ENCODE measurements around the gene TM6SF1.

TM6SF1 gene

GRCh38 chr15:83109532-83109931 lies 2.1 kb downstream of the TM6SF1 start:
- H2AFZ ChIP-seq (ENCODE audit: low read length): no peak overlapping the region
- H3F3A ChIP-seq (ENCODE audit: insufficient read depth, low read length): no peaks in the 10 kb centered on the region
- no peaks in the 10 kb centered on the region for H3K9me3 ChIP-seq (ENCODE audit: low read length)
- H3K4me3 ChIP-seq (ENCODE audit: low read depth, low read length, poor library complexity, severe bottlenecking): no peak overlapping the region
- no peaks in the 10 kb centered on the region for H4K20me1 ChIP-seq (ENCODE audit: insufficient read depth, low read length)
- H3K9me2 ChIP-seq (ENCODE audit: low read depth, low read length): no peaks in the 10 kb centered on the region
- no peak overlapping the region for H3K27ac ChIP-seq (ENCODE audit: low read depth, low read length, poor library complexity, severe bottlenecking)
- no peaks in the 10 kb centered on the region; the same call in 1 of the 2 replicates for H3K27me3 ChIP-seq (ENCODE audit: insufficient read depth, low read length)
- H3K9ac ChIP-seq (ENCODE audit: low read length): no peak overlapping the region
- TF ChIP-seq EZH2 (IDR thresholded peaks at IDR 0.05; ENCODE audit: borderline replicate concordance, low read length): no peak
- no peak for TF ChIP-seq CTCF (IDR thresholded peaks at IDR 0.05; ENCODE audit: low read length)
- peaks cover 6% of the 10 kb centered on the region for H3K4me1 ChIP-seq (ENCODE audit: insufficient read depth, low read length, severe bottlenecking)
- H3K79me2 ChIP-seq (ENCODE audit: insufficient read depth, low read length): no peaks in the 10 kb centered on the region
- no peaks in the 10 kb centered on the region for H3K36me3 ChIP-seq (ENCODE audit: insufficient read depth, low read length)
- H3K4me2 ChIP-seq (ENCODE audit: low read length): no peak overlapping the region

GRCh38 chr15:83110381-83110780 lies 2.9 kb downstream of the TM6SF1 start:
- Histone ChIP-seq H3K27me3 (ENCODE audit: insufficient read depth, low read length) (no peaks in the 10 kb centered on the region; the same call in 1 of the 2 replicates), H3K4me3 (ENCODE audit: low read depth, low read length, poor library complexity, severe bottlenecking) (no peak overlapping the region), H3K27ac (ENCODE audit: low read depth, low read length, poor library complexity, severe bottlenecking) (no peak overlapping the region), H3K9me2 (ENCODE audit: low read depth, low read length) (no peaks in the 10 kb centered on the region), H3F3A (ENCODE audit: insufficient read depth, low read length) (no peaks in the 10 kb centered on the region), H3K4me2 (ENCODE audit: low read length) (no peak overlapping the region), H4K20me1 (ENCODE audit: insufficient read depth, low read length) (no peaks in the 10 kb centered on the region), H2AFZ (ENCODE audit: low read length) (no peak overlapping the region), H3K79me2 (ENCODE audit: insufficient read depth, low read length) (no peaks in the 10 kb centered on the region), H3K36me3 (ENCODE audit: insufficient read depth, low read length) (no peaks in the 10 kb centered on the region), H3K9me3 (ENCODE audit: low read length) (no peaks in the 10 kb centered on the region), H3K9ac (ENCODE audit: low read length) (no peak overlapping the region), H3K4me1 (ENCODE audit: insufficient read depth, low read length, severe bottlenecking) (peaks cover 6% of the 10 kb centered on the region)
- TF ChIP-seq CTCF (IDR thresholded peaks at IDR 0.05; ENCODE audit: low read length) (no peak), EZH2 (IDR thresholded peaks at IDR 0.05; ENCODE audit: borderline replicate concordance, low read length) (no peak)

- Histone ChIP-seq H3K4me3 (ENCODE audit: low read depth, low read length, poor library complexity, severe bottlenecking) (no peak overlapping the region), H3K36me3 (ENCODE audit: insufficient read depth, low read length) (no peaks in the 10 kb centered on the region), H3K79me2 (ENCODE audit: insufficient read depth, low read length) (no peaks in the 10 kb centered on the region), H2AFZ (ENCODE audit: low read length) (no peak overlapping the region), H3K9ac (ENCODE audit: low read length) (no peak overlapping the region), H3K4me1 (ENCODE audit: insufficient read depth, low read length, severe bottlenecking) (peaks cover 6% of the 10 kb centered on the region), H3F3A (ENCODE audit: insufficient read depth, low read length) (no peaks in the 10 kb centered on the region), H3K9me3 (ENCODE audit: low read length) (no peaks in the 10 kb centered on the region), H4K20me1 (ENCODE audit: insufficient read depth, low read length) (no peaks in the 10 kb centered on the region), H3K4me2 (ENCODE audit: low read length) (no peak overlapping the region), H3K9me2 (ENCODE audit: low read depth, low read length) (no peaks in the 10 kb centered on the region), H3K27me3 (ENCODE audit: insufficient read depth, low read length) (peaks cover 4% of the 10 kb centered on the region; the same call in 1 of the 2 replicates), H3K27ac (ENCODE audit: low read depth, low read length, poor library complexity, severe bottlenecking) (no peak overlapping the region)
- TF ChIP-seq CTCF (IDR thresholded peaks at IDR 0.05; ENCODE audit: low read length) (no peak), EZH2 (IDR thresholded peaks at IDR 0.05; ENCODE audit: borderline replicate concordance, low read length) (no peak)
These were observed 3.7 kb downstream of the TM6SF1 start for GRCh38 chr15:83111149-83111548.
